Testis (tissue), 3 donors: ENCODE measurements around the gene DOCK9. TPM values are rescaled to one million over a fixed set of nuclear protein-coding genes. Genes with fewer than 3 reads are reported as not detected.
"Not testable (repeated sequence)": the region's sequence is repeated elsewhere in the genome, so short reads cannot be mapped to it uniquely, and the experiment has no call there.

ENCODE experiments used
- DNase-seq: peaks from one replicate; pipeline ENCODE4 v3.0.0-alpha.2; 2019
- H3K27ac ChIP-seq, 2 donors: fragments of 200-600 bp; sonication (generic); one replicate each; pipeline ENCODE4 v1.5.1; 2019
- H3K27me3 ChIP-seq: fragments of 200-600 bp; sonication (generic); one replicate; pipeline ENCODE4 v1.5.1; 2019
- H3K36me3 ChIP-seq: fragments of 200-600 bp; sonication (generic); one replicate; pipeline ENCODE4 v1.5.1; 2017; ENCODE audit warnings: low read depth; ENCODE audit errors: missing control alignments
- H3K4me1 ChIP-seq: fragments of 200-600 bp; sonication (generic); one replicate; pipeline ENCODE4 v1.5.1; 2019
- H3K4me3 ChIP-seq, 2 donors: fragments of 200-600 bp; sonication (generic); one replicate each; pipeline ENCODE4 v1.5.1; 2017 to 2019
- H3K9me3 ChIP-seq: fragments of 200-600 bp; sonication (generic); one replicate; pipeline ENCODE4 v1.5.1; 2017
- POLR2A ChIP-seq: fragments of 450-650 bp; IDR thresholded peaks from one replicate; pipeline ENCODE4 v1.6.1; 2017; ENCODE audit warnings: antibody characterized with exemption, mild to moderate bottlenecking, moderate library complexity
- WGBS, 2 donors: methylation state at CpG; one replicate each; pipeline ENCODE4 v1.1.5; 2018; 5-methylcytosine and 5-hydroxymethylcytosine counted together
- intact Hi-C: fragments of 100-400 bp; cut with DNase I; formaldehyde crosslinking; loops from one replicate; pipeline ENCODE4 v1.15.1; 2023; ENCODE audit warnings: low total_unique reads
- polyA plus RNA-seq: library from polyadenylated mRNA; stranded (reverse); fragments of 350-450 nt; fragmentation: Illumina TruSeq; extraction: RNeasy Lipid Tissue Mini Kit (QIAGEN cat#74804); gene quantifications from one replicate; pipeline ENCODE4 v1.2.3, GENCODE V29; 2014; ENCODE audit warnings: low read depth, low replicate concordance; ENCODE audit not compliant: insufficient read depth
- total RNA-seq, 2 donors: library from RNA; depleted of rRNA; stranded (reverse); fragments of >200 nt; gene quantifications; one replicate each; pipeline ENCODE4 v1.2.3, GENCODE V29; 2016
- TF ChIP-seq, protein P1 (sequence below), 3 experiments: fragments of 450-650 bp in 2 of 3; fragments of 200-600 bp in 1 of 3; sonication (generic) in 1 of 3; IDR thresholded peaks; one replicate each; pipeline ENCODE4 v1.5.1; 2016 to 2019; ENCODE audit warnings: antibody characterized with exemption in 3 of 3, mild to moderate bottlenecking in 2 of 3, moderate library complexity in 1 of 3

DOCK9 gene
- total and polyA plus RNA-seq, 3 donors from 2014 or later = 48.0 to 74.9 (median 63.4) TPM

DNA sequence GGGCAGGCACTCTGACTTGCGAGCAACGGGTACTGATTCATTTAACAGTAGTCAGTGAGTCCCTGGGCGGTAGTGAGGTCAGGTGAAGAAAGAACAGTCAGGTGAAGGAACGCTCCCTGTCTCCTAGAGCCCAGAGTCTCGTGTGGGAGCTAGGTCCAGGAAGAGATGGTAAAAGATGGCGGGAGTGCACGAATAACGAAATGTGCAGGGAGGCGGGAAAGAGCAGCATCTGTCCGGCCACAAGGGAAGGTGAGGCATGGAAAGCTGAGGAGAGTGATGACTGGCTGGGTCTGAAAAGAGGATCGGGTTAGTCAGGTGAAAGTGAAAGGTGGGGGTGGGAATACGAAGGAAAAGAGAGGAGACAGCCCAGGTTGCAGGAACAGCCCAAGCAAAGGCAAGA lies 161.5 kb downstream of the DOCK9 start:
- intact Hi-C loops = no loop called here
- Histone ChIP-seq H3K27ac (no peak overlapping the region), H3K9me3 (no peaks in the 10 kb centered on the region), H3K36me3 (no peaks in the 10 kb centered on the region), H3K4me3 (no peak overlapping the region), H3K4me1 (peaks cover 7% of the 10 kb centered on the region), H3K27me3 (no peaks in the 10 kb centered on the region)
- TF ChIP-seq POLR2A = no peak
- TF ChIP-seq, protein P1, sequence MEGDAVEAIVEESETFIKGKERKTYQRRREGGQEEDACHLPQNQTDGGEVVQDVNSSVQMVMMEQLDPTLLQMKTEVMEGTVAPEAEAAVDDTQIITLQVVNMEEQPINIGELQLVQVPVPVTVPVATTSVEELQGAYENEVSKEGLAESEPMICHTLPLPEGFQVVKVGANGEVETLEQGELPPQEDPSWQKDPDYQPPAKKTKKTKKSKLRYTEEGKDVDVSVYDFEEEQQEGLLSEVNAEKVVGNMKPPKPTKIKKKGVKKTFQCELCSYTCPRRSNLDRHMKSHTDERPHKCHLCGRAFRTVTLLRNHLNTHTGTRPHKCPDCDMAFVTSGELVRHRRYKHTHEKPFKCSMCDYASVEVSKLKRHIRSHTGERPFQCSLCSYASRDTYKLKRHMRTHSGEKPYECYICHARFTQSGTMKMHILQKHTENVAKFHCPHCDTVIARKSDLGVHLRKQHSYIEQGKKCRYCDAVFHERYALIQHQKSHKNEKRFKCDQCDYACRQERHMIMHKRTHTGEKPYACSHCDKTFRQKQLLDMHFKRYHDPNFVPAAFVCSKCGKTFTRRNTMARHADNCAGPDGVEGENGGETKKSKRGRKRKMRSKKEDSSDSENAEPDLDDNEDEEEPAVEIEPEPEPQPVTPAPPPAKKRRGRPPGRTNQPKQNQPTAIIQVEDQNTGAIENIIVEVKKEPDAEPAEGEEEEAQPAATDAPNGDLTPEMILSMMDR (IDR thresholded peaks at IDR 0.05) = no peak
- no peak for DNase-seq
- 67 to 82% methylated on average over 12 of the region's 12 CpGs for whole genome bisulfite sequencing, 2 donors

DNA sequence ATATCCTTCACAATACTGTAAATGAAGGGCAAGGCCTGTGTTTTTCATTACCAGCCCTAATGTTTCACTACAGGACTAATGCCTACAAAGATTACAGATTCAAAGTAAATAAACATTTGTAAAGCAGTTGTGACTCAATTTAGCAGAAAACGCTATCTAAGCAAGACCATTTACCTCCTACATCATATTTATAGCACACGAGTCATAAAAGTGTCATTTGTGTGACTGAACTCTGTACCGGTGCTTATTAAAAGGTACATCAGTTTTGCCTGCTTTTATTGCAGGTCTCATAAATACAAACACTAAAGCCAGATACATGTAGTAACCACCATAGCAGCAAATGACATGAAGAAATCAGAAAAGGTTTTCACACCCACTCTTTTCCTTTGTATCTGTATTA lies 163.9 kb downstream of the DOCK9 start:
- Histone ChIP-seq H3K9me3 (no peaks in the 10 kb centered on the region), H3K4me1 (no peaks in the 10 kb centered on the region), H3K4me3 (no peak overlapping the region), H3K36me3 (no peaks in the 10 kb centered on the region), H3K27me3 (no peaks in the 10 kb centered on the region), H3K27ac (no peak overlapping the region)
- TF ChIP-seq POLR2A = no peak
- TF ChIP-seq, protein P1 (IDR thresholded peaks at IDR 0.05) = no peak
- no peak for DNase-seq
- 90 to 93% methylated on average over 3 of the region's 3 CpGs for WGBS, 2 donors
- intact Hi-C loops = no loop called here

DNA sequence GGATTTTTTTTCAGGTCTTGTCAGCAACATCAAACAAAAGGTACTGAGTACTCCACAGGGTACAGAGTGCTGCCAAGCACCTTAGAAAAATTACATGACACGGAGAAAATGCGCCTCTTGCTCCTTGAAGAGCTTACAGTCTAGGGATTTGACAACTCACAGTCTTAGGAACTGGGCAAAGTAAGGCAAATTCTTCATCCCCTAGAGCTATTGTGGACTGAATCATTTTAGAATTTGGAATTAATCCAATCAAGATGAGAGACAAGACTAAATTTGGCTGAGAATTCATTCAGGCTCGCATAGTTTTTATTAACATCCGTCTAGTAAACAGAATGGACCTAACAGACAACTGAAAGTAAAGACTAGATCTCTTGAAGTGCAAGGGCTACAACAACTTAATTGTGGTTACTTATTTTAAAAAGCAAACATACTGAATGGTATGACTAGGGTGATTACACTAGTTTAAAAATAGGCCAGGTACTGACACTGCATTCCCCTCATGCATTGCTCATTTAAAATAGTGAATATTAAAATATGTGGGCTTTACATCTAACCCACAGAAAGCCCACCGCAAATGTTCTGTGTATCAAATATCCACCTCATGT lies 165.6 kb downstream of the DOCK9 start:
- H3K36me3 ChIP-seq, intact Hi-C loops: not testable (repeated sequence)
- 83 to 93% methylated on average over 3 to 4 of the region's 5 CpGs for WGBS, 2 donors

DNA sequence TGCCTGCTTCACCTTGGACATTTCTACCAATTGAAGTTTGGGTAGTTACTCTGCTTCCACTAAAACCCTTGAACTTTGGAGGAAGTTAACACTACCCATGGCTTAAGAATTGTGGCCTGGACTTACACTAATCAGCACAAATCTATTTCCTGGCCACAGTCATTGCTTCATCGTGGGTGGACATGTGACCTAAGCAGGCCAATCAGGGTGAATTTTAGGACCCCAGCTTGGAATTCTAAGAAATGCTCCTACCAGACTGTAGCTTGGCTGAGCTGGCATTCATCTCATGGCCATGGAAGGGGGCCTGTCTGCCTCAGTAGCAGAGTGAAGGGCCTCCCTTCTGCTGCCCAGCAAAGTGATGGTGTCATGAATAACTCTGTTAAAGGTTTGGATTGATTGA lies 167.1 kb downstream of the DOCK9 start:
- TF ChIP-seq, protein P1 (IDR thresholded peaks at IDR 0.05) = no peak
- TF ChIP-seq POLR2A = no peak
- Histone ChIP-seq H3K4me1 (no peaks in the 10 kb centered on the region), H3K27ac (no peak overlapping the region), H3K4me3 (no peak overlapping the region), H3K36me3 (no peaks in the 10 kb centered on the region), H3K9me3 (no peaks in the 10 kb centered on the region), H3K27me3 (no peaks in the 10 kb centered on the region)
- no peak for DNase-seq
- 74% methylated on average over 1 of the region's 1 CpG; no CpG with 5 or more reads in 1 of the 2 donors for WGBS, 2 donors
- intact Hi-C loops = no loop called here

More for the DNA sequence above, 165.6 kb downstream of the DOCK9 start:
- H3K27me3 ChIP-seq, H3K27ac ChIP-seq, H3K9me3 ChIP-seq, DNase-seq, H3K4me1 ChIP-seq, H3K4me3 ChIP-seq: not testable (repeated sequence)

DNA sequence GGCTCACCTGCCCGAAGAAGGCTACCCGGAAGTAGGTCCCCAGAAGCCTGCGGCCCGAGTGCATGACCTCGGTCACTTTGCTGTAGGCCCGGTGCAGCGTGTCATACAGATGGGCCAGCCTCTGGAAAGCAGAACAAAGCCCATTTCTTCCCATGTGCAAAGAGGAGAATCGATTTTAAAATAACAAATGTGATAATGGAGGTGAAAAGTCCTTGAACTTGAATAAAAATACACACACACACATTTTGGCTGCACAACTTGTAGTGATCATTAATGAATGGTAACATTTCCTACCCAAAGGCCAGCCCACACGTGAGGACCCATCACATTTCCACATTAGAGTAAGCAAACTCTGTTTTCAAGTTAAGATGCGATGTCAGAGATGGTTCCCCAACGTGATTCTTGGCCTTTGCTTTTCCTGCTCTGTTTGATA lies 168.5 kb downstream of the DOCK9 start:
- 77 to 82% methylated on average over 11 of the region's 11 CpGs for WGBS, 2 donors
- H3K27me3 ChIP-seq = no peaks in the 10 kb centered on the region
- H3K9me3 ChIP-seq = no peaks in the 10 kb centered on the region
- TF ChIP-seq POLR2A = no peak
- TF ChIP-seq, protein P1 (IDR thresholded peaks at IDR 0.05) = no peak
- no peak overlapping the region for H3K4me3 ChIP-seq
- no peaks in the 10 kb centered on the region for H3K4me1 ChIP-seq
- no peak overlapping the region for H3K27ac ChIP-seq
- H3K36me3 ChIP-seq = no peaks in the 10 kb centered on the region
- DNase-seq = no peak
- intact Hi-C loops = no loop called here
